HCT116 (cell line): ENCODE data around the gene DNAAF1.

Experiments used
- CEBPB ChIP-seq: IDR thresholded peaks from 2 replicates; pipeline ENCODE4 v1.6.1; 2012; ENCODE audit warnings: low read depth
- EGR1 ChIP-seq: IDR thresholded peaks from 2 replicates; pipeline ENCODE4 v1.6.1; 2012; ENCODE audit warnings: low read depth
- ELF1 ChIP-seq: IDR thresholded peaks from 2 replicates; pipeline ENCODE4 v1.6.1; 2012; ENCODE audit warnings: low read depth, borderline replicate concordance
- EZH2 ChIP-seq: fragments of 200-600 bp; sonication (generic); IDR thresholded peaks from 2 replicates; pipeline ENCODE4 v1.6.1; 2017; ENCODE audit warnings: antibody characterized with exemption, mixed run types
- POLR2A ChIP-seq: IDR thresholded peaks from 2 replicates; pipeline ENCODE4 v1.7.0; 2011; ENCODE audit warnings: borderline replicate concordance; ENCODE audit not compliant: insufficient read depth, insufficient read length; ENCODE audit errors: extremely low read depth
- POLR2AphosphoS5 ChIP-seq: IDR thresholded peaks from 2 replicates; pipeline ENCODE4 v1.6.1; 2011; ENCODE audit warnings: mild to moderate bottlenecking, low read depth, low read length, moderate library complexity
- RAD21 ChIP-seq: IDR thresholded peaks from 2 replicates; pipeline ENCODE4 v1.6.1; 2012; ENCODE audit warnings: low read depth, mild to moderate bottlenecking
- YY1 ChIP-seq: IDR thresholded peaks from 2 replicates; pipeline ENCODE4 v1.6.1; 2011; ENCODE audit warnings: low read length, low read depth, moderate library complexity, mild to moderate bottlenecking; ENCODE audit not compliant: insufficient replicate concordance; ENCODE audit errors: extremely low read depth
- ZNF274 ChIP-seq: fragments of 200-500 bp; sonication (Bioruptor generic); IDR thresholded peaks from 2 replicates; pipeline ENCODE4 v1.6.1; 2014; ENCODE audit warnings: mild to moderate bottlenecking, low read depth, low read length, inconsistent platforms
- TF ChIP-seq, protein P1 (sequence below), 3 experiments: fragments of 200-600 bp in 1 of 3; sonication (generic) in 1 of 3; IDR thresholded peaks in 2 of 3; conservative IDR thresholded peaks in 1 of 3; 2 replicates each; pipeline ENCODE4 v1.5.1; 2012 to 2017; ENCODE audit warnings: low read depth in 2 of 3, low read length in 2 of 3, antibody characterized with exemption in 1 of 3, borderline replicate concordance in 1 of 3, control low read depth in 1 of 3, mild to moderate bottlenecking in 1 of 3, mixed read lengths in 1 of 3, mixed run types in 1 of 3, moderate library complexity in 1 of 3; ENCODE audit not compliant: insufficient read depth in 1 of 3
- TF ChIP-seq, protein P2 (sequence below): IDR thresholded peaks from 2 replicates; pipeline ENCODE4 v1.6.1; 2012; ENCODE audit warnings: low read depth
- TF ChIP-seq, protein P3 (sequence below): IDR thresholded peaks from 2 replicates; pipeline ENCODE4 v1.6.1; 2012
- TF ChIP-seq, protein P4 (sequence below): IDR thresholded peaks from 2 replicates; pipeline ENCODE4 v1.6.1; 2012

DNA sequence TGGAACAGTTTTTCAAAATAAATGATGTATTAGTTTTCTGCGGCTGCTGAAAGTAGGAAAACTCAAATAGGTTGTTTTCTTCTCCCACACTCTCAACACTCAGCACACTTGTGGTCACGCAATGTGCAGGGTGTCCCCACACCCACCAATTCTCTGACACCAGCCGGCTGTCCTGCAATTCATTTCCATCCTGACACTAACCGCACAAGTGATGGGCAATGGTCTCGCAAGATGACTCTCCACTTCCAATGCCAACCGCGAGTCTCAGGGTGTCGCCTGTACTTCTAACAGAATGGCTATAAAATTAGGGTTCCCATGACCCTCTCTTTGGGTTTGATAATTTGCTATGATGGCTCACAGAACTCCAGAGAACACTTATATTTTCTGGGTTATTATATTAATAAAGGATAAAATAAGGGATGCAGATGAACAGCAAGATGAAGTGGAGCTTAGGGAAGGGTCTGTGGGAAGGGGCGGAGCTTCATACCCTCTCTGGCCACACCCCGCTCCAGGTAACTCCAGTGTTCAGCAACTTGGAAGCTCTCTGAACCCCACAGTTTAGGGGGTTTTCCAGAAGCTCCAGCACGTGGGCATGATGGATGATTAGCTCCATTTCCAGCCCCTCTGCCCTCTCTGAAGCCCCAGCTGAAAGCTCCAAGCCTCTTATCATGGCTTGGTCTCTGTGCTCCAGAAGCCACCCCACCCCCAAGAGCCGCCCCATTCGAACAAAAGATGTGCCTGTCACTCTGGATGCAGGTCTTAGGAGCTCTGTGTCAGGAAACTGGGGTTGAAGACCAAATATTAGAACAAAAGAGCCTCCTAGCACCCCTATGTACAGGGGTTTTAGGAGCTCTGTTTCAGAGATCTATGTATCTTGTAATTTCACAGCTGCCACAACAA is 21.9 kb downstream of the DNAAF1 start:
- TF ChIP-seq, protein P1, sequence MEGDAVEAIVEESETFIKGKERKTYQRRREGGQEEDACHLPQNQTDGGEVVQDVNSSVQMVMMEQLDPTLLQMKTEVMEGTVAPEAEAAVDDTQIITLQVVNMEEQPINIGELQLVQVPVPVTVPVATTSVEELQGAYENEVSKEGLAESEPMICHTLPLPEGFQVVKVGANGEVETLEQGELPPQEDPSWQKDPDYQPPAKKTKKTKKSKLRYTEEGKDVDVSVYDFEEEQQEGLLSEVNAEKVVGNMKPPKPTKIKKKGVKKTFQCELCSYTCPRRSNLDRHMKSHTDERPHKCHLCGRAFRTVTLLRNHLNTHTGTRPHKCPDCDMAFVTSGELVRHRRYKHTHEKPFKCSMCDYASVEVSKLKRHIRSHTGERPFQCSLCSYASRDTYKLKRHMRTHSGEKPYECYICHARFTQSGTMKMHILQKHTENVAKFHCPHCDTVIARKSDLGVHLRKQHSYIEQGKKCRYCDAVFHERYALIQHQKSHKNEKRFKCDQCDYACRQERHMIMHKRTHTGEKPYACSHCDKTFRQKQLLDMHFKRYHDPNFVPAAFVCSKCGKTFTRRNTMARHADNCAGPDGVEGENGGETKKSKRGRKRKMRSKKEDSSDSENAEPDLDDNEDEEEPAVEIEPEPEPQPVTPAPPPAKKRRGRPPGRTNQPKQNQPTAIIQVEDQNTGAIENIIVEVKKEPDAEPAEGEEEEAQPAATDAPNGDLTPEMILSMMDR (IDR thresholded peaks at IDR 0.05 in 2 of 3, conservative IDR thresholded peaks at IDR 0.05 in 1 of 3; ENCODE audit: borderline replicate concordance in 1 of 3, insufficient read depth in 1 of 3, low read depth in 2 of 3, low read length in 2 of 3): no peak
- no peak for TF ChIP-seq CEBPB
- no peak for TF ChIP-seq POLR2A
- no peak for TF ChIP-seq EZH2
- no peak for TF ChIP-seq ELF1
- TF ChIP-seq YY1: no peak
- TF ChIP-seq, protein P2, sequence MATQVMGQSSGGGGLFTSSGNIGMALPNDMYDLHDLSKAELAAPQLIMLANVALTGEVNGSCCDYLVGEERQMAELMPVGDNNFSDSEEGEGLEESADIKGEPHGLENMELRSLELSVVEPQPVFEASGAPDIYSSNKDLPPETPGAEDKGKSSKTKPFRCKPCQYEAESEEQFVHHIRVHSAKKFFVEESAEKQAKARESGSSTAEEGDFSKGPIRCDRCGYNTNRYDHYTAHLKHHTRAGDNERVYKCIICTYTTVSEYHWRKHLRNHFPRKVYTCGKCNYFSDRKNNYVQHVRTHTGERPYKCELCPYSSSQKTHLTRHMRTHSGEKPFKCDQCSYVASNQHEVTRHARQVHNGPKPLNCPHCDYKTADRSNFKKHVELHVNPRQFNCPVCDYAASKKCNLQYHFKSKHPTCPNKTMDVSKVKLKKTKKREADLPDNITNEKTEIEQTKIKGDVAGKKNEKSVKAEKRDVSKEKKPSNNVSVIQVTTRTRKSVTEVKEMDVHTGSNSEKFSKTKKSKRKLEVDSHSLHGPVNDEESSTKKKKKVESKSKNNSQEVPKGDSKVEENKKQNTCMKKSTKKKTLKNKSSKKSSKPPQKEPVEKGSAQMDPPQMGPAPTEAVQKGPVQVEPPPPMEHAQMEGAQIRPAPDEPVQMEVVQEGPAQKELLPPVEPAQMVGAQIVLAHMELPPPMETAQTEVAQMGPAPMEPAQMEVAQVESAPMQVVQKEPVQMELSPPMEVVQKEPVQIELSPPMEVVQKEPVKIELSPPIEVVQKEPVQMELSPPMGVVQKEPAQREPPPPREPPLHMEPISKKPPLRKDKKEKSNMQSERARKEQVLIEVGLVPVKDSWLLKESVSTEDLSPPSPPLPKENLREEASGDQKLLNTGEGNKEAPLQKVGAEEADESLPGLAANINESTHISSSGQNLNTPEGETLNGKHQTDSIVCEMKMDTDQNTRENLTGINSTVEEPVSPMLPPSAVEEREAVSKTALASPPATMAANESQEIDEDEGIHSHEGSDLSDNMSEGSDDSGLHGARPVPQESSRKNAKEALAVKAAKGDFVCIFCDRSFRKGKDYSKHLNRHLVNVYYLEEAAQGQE: no peak
- no peak for TF ChIP-seq ZNF274
- no peak for TF ChIP-seq POLR2AphosphoS5
- TF ChIP-seq EGR1: no peak
- no peak for TF ChIP-seq RAD21
- TF ChIP-seq, protein P3, sequence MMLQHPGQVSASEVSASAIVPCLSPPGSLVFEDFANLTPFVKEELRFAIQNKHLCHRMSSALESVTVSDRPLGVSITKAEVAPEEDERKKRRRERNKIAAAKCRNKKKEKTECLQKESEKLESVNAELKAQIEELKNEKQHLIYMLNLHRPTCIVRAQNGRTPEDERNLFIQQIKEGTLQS: no peak
- TF ChIP-seq, protein P4, sequence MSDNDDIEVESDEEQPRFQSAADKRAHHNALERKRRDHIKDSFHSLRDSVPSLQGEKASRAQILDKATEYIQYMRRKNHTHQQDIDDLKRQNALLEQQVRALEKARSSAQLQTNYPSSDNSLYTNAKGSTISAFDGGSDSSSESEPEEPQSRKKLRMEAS: no peak
